NCI-H2081 (cell line): ENCODE results near the gene WASF2.

Experiments
- DNase-seq, 2 experiments: peaks; one replicate each; lab custom pipeline; 2025; lab: John Stamatoyannopoulos, UW

WASF2 gene

GRCh38 chr1:27358038-27358927 lies 131.7 kb downstream of the WASF2 start:
- no peak for DNase-seq

- DNase-seq = no peak
These were observed 132.5 kb downstream of the WASF2 start for GRCh38 chr1:27357281-27358037.

- DNase-seq = no peak
These were observed 133.2 kb downstream of the WASF2 start for GRCh38 chr1:27356619-27357280.

- DNase-seq = no peak
These were observed 133.7 kb downstream of the WASF2 start for GRCh38 chr1:27356277-27356618.

- no peak for DNase-seq
These were observed 134.3 kb downstream of the WASF2 start for GRCh38 chr1:27355683-27356082.
